ENCODE results near the gene KDM4F.
A peak's percentile ranks its signal among the peaks of the same experiment; 100 is the strongest.

KDM4F gene

GRCh38 chr11:95059046-95059445, 9.8 kb downstream of the KDM4F start:
- no peak overlapping the region for H3K9ac ChIP-seq (ENCODE audit: low read length in 2 of 2)
- H3K4me3 ChIP-seq (ENCODE audit: low read length in 2 of 2) = no peak overlapping the region
- H3K4me1 ChIP-seq (ENCODE audit: control insufficient read depth, insufficient read depth, low read length) = no peaks in the 10 kb centered on the region
- no peaks in the 10 kb centered on the region for H3K9me3 ChIP-seq (ENCODE audit: control insufficient read depth in 2 of 2, low read length in 2 of 2)
- peaks cover 0 to under 1% of the 10 kb centered on the region in 2 donors for H3K27me3 ChIP-seq (ENCODE audit: control insufficient read depth in 1 of 2, insufficient read depth in 2 of 2, low read length in 2 of 2)
- H3K27ac ChIP-seq (ENCODE audit: low read length) = no peak overlapping the region
- no peaks in the 10 kb centered on the region for H3K36me3 ChIP-seq (ENCODE audit: control insufficient read depth in 2 of 2, insufficient read depth in 2 of 2, low read length in 2 of 2)

- H3K27me3 ChIP-seq (ENCODE audit: control insufficient read depth in 1 of 2, insufficient read depth in 2 of 2, low read length in 2 of 2) = no peaks in the 10 kb centered on the region
- H3K27ac ChIP-seq (ENCODE audit: low read length) = no peak overlapping the region
- H3K4me1 ChIP-seq (ENCODE audit: control insufficient read depth, insufficient read depth, low read length) = peaks cover 5% of the 10 kb centered on the region
- H3K4me3 ChIP-seq (ENCODE audit: low read length in 2 of 2) = no peak overlapping the region
- H3K36me3 ChIP-seq (ENCODE audit: control insufficient read depth in 2 of 2, insufficient read depth in 2 of 2, low read length in 2 of 2) = no peaks in the 10 kb centered on the region
- no peaks in the 10 kb centered on the region for H3K9me3 ChIP-seq (ENCODE audit: control insufficient read depth in 2 of 2, low read length in 2 of 2)
- H3K9ac ChIP-seq (ENCODE audit: low read length in 2 of 2) = no peak overlapping the region
These were observed 16.1 kb downstream of the KDM4F start for GRCh38 chr11:95065336-95065735.

GRCh38 chr11:95066716-95067038, 17.5 kb downstream of the KDM4F start, which contains the start of gene SRSF8:
SRSF8 (plus strand) TSS chr11:95066919; CDS start chr11:95067227, 308 bp downstream.
- peak within 1 kb of the TSS; percentile 74 to 94 for H3K4me3 ChIP-seq (ENCODE audit: low read length in 2 of 2)
- peak within 1 kb of the TSS; percentile 92 for H3K27ac ChIP-seq (ENCODE audit: low read length)
- H3K36me3 ChIP-seq (ENCODE audit: control insufficient read depth in 2 of 2, insufficient read depth in 2 of 2, low read length in 2 of 2) = no peaks in the 10 kb centered on the region
- no peaks in the 10 kb centered on the region for H3K27me3 ChIP-seq (ENCODE audit: control insufficient read depth in 1 of 2, insufficient read depth in 2 of 2, low read length in 2 of 2)
- H3K9ac ChIP-seq (ENCODE audit: low read length in 2 of 2) = peak within 1 kb of the TSS; percentile 95 to 98
- peaks cover 5% of the 10 kb centered on the region for H3K4me1 ChIP-seq (ENCODE audit: control insufficient read depth, insufficient read depth, low read length)
- no peaks in the 10 kb centered on the region for H3K9me3 ChIP-seq (ENCODE audit: control insufficient read depth in 2 of 2, low read length in 2 of 2)

GRCh38 chr11:95067039-95067840, 18.0 kb downstream of the KDM4F start:
- peak overlapping the region; percentile 74 to 94 for H3K4me3 ChIP-seq (ENCODE audit: low read length in 2 of 2)
- peak overlapping the region; percentile 92 for H3K27ac ChIP-seq (ENCODE audit: low read length)
- H3K4me1 ChIP-seq (ENCODE audit: control insufficient read depth, insufficient read depth, low read length) = peaks cover 5% of the 10 kb centered on the region
- no peaks in the 10 kb centered on the region for H3K27me3 ChIP-seq (ENCODE audit: control insufficient read depth in 1 of 2, insufficient read depth in 2 of 2, low read length in 2 of 2)
- H3K36me3 ChIP-seq (ENCODE audit: control insufficient read depth in 2 of 2, insufficient read depth in 2 of 2, low read length in 2 of 2) = no peaks in the 10 kb centered on the region
- no peaks in the 10 kb centered on the region for H3K9me3 ChIP-seq (ENCODE audit: control insufficient read depth in 2 of 2, low read length in 2 of 2)
- peak overlapping the region; percentile 95 to 98 for H3K9ac ChIP-seq (ENCODE audit: low read length in 2 of 2)

GRCh38 chr11:95067841-95068219, 18.6 kb downstream of the KDM4F start:
- no peaks in the 10 kb centered on the region for H3K27me3 ChIP-seq (ENCODE audit: control insufficient read depth in 1 of 2, insufficient read depth in 2 of 2, low read length in 2 of 2)
- H3K9ac ChIP-seq (ENCODE audit: low read length in 2 of 2) = peak overlapping the region; percentile 95 to 98
- H3K4me3 ChIP-seq (ENCODE audit: low read length in 2 of 2) = peak overlapping the region; percentile 74 to 94
- peaks cover 5% of the 10 kb centered on the region for H3K4me1 ChIP-seq (ENCODE audit: control insufficient read depth, insufficient read depth, low read length)
- H3K27ac ChIP-seq (ENCODE audit: low read length) = peak overlapping the region; percentile 92
- no peaks in the 10 kb centered on the region for H3K36me3 ChIP-seq (ENCODE audit: control insufficient read depth in 2 of 2, insufficient read depth in 2 of 2, low read length in 2 of 2)
- no peaks in the 10 kb centered on the region for H3K9me3 ChIP-seq (ENCODE audit: control insufficient read depth in 2 of 2, low read length in 2 of 2)

GRCh38 chr11:95068549-95068948, 19.3 kb downstream of the KDM4F start:
- H3K9me3 ChIP-seq (ENCODE audit: control insufficient read depth in 2 of 2, low read length in 2 of 2) = no peaks in the 10 kb centered on the region
- no peaks in the 10 kb centered on the region for H3K27me3 ChIP-seq (ENCODE audit: control insufficient read depth in 1 of 2, insufficient read depth in 2 of 2, low read length in 2 of 2)
- H3K4me3 ChIP-seq (ENCODE audit: low read length in 2 of 2) = peak overlapping the region; percentile 74 to 94
- H3K9ac ChIP-seq (ENCODE audit: low read length in 2 of 2) = peak overlapping the region; percentile 95 to 98
- peaks cover 5% of the 10 kb centered on the region for H3K4me1 ChIP-seq (ENCODE audit: control insufficient read depth, insufficient read depth, low read length)
- H3K36me3 ChIP-seq (ENCODE audit: control insufficient read depth in 2 of 2, insufficient read depth in 2 of 2, low read length in 2 of 2) = no peaks in the 10 kb centered on the region
- H3K27ac ChIP-seq (ENCODE audit: low read length) = peak overlapping the region; percentile 92

- H3K9ac ChIP-seq (ENCODE audit: low read length in 2 of 2) = no peak overlapping the region
- no peaks in the 10 kb centered on the region for H3K27me3 ChIP-seq (ENCODE audit: control insufficient read depth in 1 of 2, insufficient read depth in 2 of 2, low read length in 2 of 2)
- no peak overlapping the region for H3K4me3 ChIP-seq (ENCODE audit: low read length in 2 of 2)
- H3K36me3 ChIP-seq (ENCODE audit: control insufficient read depth in 2 of 2, insufficient read depth in 2 of 2, low read length in 2 of 2) = no peaks in the 10 kb centered on the region
- peaks cover 7% of the 10 kb centered on the region for H3K4me1 ChIP-seq (ENCODE audit: control insufficient read depth, insufficient read depth, low read length)
- no peak overlapping the region for H3K27ac ChIP-seq (ENCODE audit: low read length)
- H3K9me3 ChIP-seq (ENCODE audit: control insufficient read depth in 2 of 2, low read length in 2 of 2) = no peaks in the 10 kb centered on the region
These were observed 21.2 kb downstream of the KDM4F start for GRCh38 chr11:95070471-95070870.

- H3K4me3 ChIP-seq (ENCODE audit: low read length in 2 of 2) = no peak overlapping the region
- no peak overlapping the region for H3K9ac ChIP-seq (ENCODE audit: low read length in 2 of 2)
- no peaks in the 10 kb centered on the region for H3K9me3 ChIP-seq (ENCODE audit: control insufficient read depth in 2 of 2, low read length in 2 of 2)
- no peaks in the 10 kb centered on the region for H3K36me3 ChIP-seq (ENCODE audit: control insufficient read depth in 2 of 2, insufficient read depth in 2 of 2, low read length in 2 of 2)
- no peak overlapping the region for H3K27ac ChIP-seq (ENCODE audit: low read length)
- peaks cover 7% of the 10 kb centered on the region for H3K4me1 ChIP-seq (ENCODE audit: control insufficient read depth, insufficient read depth, low read length)
- no peaks in the 10 kb centered on the region for H3K27me3 ChIP-seq (ENCODE audit: control insufficient read depth in 1 of 2, insufficient read depth in 2 of 2, low read length in 2 of 2)
These were observed 23.7 kb downstream of the KDM4F start for GRCh38 chr11:95072948-95073347.

- Histone ChIP-seq H3K27ac (ENCODE audit: low read length) (no peak overlapping the region), H3K4me3 (ENCODE audit: low read length in 2 of 2) (no peak overlapping the region), H3K9me3 (ENCODE audit: control insufficient read depth in 2 of 2, low read length in 2 of 2) (no peaks in the 10 kb centered on the region), H3K4me1 (ENCODE audit: control insufficient read depth, insufficient read depth, low read length) (peaks cover 2% of the 10 kb centered on the region), H3K9ac (ENCODE audit: low read length in 2 of 2) (no peak overlapping the region), H3K27me3 (ENCODE audit: control insufficient read depth in 1 of 2, insufficient read depth in 2 of 2, low read length in 2 of 2) (no peaks in the 10 kb centered on the region), H3K36me3 (ENCODE audit: control insufficient read depth in 2 of 2, insufficient read depth in 2 of 2, low read length in 2 of 2) (no peaks in the 10 kb centered on the region)
These were observed 25.8 kb downstream of the KDM4F start for GRCh38 chr11:95074792-95075563.

GRCh38 chr11:95076416-95076815, 27.2 kb downstream of the KDM4F start:
- H3K27ac ChIP-seq (ENCODE audit: low read length) = no peak overlapping the region

GRCh38 chr11:95076981-95077380, 27.8 kb downstream of the KDM4F start:
- no peaks in the 10 kb centered on the region for H3K9me3 ChIP-seq (ENCODE audit: control insufficient read depth in 2 of 2, low read length in 2 of 2)
- no peak overlapping the region for H3K9ac ChIP-seq (ENCODE audit: low read length in 2 of 2)
- no peak overlapping the region for H3K4me3 ChIP-seq (ENCODE audit: low read length in 2 of 2)
- H3K36me3 ChIP-seq (ENCODE audit: control insufficient read depth in 2 of 2, insufficient read depth in 2 of 2, low read length in 2 of 2) = no peaks in the 10 kb centered on the region
- H3K27ac ChIP-seq (ENCODE audit: low read length) = no peak overlapping the region
- no peaks in the 10 kb centered on the region for H3K27me3 ChIP-seq (ENCODE audit: control insufficient read depth in 1 of 2, insufficient read depth in 2 of 2, low read length in 2 of 2)
- peaks cover 2% of the 10 kb centered on the region for H3K4me1 ChIP-seq (ENCODE audit: control insufficient read depth, insufficient read depth, low read length)

More at GRCh38 chr11:95076416-95076815, 27.2 kb downstream of the KDM4F start:
- Histone ChIP-seq H3K9me3 (ENCODE audit: control insufficient read depth in 2 of 2, low read length in 2 of 2) (no peaks in the 10 kb centered on the region), H3K27me3 (ENCODE audit: control insufficient read depth in 1 of 2, insufficient read depth in 2 of 2, low read length in 2 of 2) (no peaks in the 10 kb centered on the region), H3K4me1 (ENCODE audit: control insufficient read depth, insufficient read depth, low read length) (peaks cover 2% of the 10 kb centered on the region), H3K4me3 (ENCODE audit: low read length in 2 of 2) (no peak overlapping the region), H3K9ac (ENCODE audit: low read length in 2 of 2) (no peak overlapping the region), H3K36me3 (ENCODE audit: control insufficient read depth in 2 of 2, insufficient read depth in 2 of 2, low read length in 2 of 2) (no peaks in the 10 kb centered on the region)

Data from stomach smooth muscle (tissue), 2 donors.